ENCODE results near the gene NEDD9.

NEDD9 gene

DNA sequence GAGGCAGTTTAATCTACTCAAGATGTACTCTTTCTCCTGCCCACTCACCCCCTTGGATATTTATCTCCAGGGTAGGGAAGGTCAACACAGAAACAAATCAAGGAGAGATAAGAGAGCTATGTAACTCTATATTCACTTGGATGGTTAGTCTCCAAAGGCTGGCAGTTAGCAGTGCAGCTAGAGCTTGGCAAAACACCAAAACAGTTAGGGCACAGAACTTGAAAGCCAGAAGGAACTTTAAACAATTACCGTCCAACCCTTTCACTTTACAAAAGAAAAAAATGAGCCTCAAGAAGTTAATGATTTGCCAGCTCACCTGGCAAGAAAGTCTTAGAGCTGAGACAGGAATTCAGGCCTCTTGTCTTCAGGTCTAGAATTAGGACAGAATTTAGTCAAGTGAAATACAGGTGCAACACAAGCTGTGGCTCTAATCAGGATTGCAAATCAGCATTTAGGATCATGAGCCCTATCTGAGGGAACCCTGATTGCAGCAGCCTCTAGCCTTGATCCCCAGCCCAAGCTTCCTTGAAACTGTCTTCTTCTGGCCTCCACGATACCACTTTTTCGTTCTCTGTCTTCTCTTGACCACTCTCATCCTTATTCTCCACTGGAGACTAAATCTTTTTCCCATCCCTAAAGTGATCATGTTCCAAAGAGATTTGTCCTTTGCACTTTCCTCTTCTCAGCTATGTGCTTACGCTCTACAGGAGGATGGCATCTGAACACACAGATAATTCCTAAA, 14.9 kb downstream of the NEDD9 start:
- no peak for DNase-seq

DNA sequence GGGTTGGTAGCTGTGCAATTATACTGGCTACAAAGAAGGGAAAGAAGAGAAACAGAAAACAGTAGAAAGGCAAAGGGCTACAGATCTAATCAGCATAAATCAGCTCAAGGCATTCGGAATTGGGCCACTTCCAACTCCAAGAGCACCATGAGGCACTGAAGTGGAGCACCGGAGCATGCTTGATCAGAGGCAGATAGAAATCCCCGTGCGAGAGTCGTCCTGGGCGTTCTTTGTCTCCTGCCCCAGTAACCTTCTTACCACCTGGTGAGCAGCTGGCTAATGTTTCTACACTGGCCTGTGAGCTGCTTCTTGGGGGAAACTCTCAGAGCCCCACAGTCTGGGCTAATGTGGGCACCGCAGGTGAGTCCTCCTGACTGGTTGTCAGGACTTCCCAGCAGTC, 16.7 kb downstream of the NEDD9 start:
- no peak for DNase-seq

DNA sequence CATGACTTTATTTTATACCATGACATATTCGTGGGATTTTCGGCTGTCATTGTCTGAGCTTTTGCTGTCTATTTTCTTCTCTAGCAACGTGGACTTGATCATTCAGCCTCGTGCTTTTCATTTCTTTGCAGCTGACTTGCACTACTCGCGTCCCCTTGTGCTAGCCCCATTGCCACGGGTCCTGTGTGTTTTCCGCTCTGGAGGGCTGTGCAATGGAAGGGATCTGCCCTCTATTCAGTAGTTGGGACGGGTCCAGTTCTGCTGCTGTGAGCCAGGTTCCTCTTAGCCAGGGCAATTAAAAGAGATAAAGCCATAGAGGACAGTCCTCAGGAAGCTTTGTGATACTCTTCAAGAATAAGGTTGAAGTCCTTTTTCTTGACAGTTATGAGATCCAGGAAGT, 17.6 kb downstream of the NEDD9 start:
- no peak for DNase-seq

DNA sequence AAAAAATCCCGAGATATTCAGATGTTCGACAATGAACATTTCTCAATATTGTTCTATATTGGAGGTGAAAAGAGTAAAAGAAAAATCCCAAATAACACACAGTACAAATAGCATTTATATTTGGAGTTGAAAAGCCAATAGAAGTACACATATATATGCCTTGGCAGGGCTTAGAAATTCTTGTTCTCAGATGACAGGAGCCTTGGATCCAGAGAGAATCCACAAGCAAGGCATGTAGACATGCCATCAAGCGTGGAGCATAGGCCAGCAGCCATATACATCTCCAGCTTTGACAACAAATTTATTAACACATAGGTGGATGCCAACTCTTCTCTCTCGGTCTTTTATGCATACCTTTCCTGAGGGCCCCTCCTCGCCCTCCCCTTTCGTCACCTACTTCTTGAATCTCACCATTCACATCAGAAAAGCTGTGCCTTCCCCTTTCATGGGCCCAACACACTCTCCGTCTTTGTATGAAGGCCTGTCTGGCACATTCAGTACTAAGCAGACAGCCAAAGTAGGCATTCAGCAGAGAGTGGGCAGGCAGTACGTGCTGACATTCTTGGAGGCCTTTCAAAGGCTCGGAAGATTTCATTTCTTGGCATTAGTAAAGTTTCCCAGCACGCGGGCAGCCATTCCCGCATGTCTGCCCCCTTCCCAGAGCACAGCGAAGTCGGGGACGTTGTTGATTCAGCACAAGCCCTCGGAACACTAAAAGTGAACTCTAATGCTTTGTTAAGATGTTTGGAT, 18.2 kb downstream of the NEDD9 start:
- no peak for DNase-seq

DNA sequence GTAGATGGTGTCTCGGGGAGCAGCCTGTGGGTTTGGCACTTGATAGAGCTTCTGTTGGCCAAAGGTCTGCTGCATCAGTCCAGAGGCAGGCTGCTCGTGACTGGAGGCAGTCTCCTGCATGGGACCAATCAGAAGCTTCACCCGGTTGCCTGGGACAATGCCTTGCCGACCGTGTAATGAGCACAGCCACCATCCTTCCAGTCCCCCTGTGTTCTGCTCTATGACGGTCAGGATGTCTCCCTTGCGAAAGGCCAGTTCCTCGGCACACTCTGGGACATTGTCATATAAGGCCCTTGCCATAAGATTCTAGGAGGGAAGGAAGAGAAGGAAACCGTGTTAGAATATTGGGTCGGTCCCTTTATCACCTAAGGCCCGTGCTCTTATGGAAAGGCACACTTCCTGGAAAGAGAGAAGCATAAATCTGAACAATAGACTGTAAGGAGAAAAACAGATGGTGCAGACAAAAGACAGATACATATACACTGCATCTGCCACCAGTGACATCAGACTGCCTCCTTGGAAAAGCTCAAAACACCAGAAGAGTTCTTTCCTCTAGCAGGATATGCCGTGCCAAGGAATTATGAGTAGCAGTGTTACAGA, 18.9 kb downstream of the NEDD9 start:
- no peak for DNase-seq

DNA sequence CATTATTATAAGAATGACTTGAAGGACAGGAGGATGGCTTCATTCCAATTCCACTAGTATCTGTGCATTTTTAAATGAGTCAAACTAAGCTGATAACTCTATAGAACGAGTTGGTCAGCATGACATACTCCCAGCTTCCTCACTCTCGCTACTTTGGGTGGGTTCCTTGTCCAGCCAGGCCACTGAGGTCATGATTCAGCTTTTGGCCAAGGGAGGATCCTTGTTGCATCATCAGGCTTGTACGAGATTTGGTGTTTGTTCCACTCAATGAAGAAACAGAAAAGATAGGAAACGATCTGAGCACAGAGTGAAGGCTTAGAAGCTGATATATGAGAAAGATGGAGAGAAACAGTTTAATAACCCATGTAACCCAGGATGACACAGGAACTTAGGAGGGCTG, 19.8 kb downstream of the NEDD9 start:
- no peak for DNase-seq

DNA sequence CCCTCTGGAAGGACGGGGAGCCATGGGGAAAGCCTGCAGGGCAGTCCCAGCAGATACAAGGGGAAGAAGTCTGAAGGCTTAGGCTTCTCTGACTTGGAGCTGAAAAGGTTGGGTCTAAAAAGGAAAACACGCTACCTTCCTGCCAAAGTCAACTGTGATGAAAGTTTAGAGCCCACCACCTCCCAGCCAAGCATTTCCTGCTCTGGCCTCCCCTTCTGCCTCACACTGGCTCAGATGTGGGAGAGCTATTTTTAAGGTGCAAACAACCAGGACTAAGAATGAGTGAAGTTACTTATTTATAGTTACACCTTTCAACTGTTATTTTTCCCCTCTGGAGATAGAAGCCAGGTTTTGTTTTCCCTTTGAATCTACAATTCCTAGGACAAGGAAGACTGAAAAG, 21.2 kb downstream of the NEDD9 start:
- no peak for DNase-seq

DNA sequence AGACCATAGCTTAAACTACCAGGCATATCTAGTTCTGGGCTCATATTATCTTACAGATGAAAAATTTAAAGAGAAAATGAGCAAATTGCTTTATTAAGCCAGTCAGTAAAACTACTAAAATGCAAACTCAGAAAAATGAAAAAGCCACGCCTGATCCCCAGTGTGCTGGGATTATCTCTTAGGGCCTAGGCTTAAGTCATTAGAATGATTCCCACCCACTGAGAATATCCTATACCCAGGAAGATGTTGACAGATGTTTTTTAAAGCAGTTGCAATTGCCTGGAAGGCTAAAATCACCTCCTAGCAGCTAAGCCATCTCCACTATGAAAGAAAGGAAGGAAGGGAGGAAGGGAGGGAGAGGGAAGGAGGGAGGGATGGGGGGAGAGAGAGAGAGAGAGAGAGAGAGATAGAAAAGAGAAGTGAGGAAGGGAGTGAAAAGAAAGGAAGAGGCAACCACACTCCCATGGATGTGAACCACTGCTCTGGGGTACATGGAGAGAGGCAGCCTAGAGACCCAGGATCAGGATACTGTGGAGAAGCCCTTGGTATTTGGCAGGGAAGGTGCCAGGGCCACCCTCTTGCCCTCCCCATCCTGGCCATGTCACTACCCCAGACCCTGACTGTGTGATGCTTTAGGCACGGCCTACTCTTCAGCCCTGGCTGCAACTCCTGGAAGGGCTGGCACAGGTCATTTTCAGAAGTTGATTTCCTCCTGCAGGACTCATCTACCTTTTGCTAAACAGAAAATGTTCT, 21.9 kb downstream of the NEDD9 start:
- no peak for DNase-seq

DNA sequence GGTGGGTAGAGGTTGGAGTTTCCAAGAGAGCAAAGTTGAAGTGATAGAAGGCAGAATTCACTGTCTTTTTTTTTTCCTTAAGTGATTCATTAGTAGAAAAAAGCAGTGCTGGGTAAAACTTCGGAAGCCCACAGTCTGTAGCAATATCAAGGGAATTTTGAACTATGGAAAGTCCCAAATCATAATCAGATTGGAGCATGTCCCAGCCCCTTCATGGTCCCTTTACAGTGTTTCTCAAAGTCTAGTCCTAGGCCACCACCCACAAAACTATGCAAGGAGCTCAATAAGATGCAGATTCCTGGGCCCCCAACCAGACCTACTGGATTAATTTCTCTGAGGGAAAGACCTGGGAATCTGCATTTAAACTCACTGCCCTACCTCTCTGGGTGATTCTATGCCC, 22.6 kb downstream of the NEDD9 start:
- DNase-seq = no peak

DNA sequence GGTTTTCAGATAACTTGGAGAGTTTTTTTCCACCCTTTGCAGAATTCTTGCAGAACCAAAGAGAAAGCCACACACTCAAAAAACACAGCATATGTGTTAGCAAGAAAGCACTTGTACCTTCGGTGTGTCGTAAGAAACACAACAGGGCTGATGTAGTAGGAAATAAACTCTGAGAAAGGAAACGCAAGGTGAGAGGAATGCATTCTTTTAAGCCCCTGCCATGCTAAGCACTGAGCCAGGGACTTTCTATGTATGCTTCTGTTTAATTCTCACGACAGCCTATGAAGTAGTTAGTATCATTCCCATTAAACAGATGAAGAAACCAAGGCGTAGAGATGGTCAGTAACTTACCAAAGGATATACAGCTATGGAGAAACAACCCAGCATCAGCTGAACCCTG, 23.1 kb downstream of the NEDD9 start:
- DNase-seq = no peak

DNA sequence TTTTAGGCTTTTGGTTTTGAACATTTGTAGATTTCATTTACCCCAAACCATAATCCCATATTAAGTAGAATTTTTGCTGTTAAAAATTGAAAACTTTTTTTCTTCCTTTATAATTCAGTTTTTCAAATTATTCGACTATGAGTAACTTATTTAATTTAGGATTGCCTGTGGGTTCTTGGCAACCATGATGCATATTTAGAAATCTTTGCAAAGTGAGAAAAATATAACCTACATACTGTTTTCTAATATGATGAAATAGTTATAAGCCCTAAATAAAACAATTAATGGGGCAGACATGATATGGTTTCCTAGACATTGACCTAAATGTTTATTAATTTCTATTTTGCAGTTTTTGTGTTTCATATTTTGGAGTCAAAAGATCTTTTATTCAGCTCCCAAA, 23.6 kb downstream of the NEDD9 start:
- no peak for DNase-seq

DNA sequence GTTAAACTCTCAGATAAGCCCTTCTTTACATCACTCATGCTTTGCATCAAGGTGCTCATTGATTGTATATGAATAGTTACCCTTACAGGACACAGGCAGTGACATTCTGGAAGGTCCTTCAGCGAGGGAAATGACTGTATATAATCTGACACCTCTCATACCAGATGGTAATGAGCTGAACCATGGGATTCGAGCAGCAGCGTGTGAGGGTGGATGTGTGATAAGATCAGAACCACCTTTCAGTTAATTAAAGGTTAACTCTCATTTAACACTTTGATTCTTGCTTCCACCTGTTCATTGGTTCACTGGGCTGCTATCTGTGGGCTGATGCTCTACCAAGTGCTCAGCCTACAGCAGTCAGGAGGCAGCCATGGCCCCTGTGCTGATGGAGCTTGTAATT, 24.2 kb downstream of the NEDD9 start:
- DNase-seq = no peak

DNA sequence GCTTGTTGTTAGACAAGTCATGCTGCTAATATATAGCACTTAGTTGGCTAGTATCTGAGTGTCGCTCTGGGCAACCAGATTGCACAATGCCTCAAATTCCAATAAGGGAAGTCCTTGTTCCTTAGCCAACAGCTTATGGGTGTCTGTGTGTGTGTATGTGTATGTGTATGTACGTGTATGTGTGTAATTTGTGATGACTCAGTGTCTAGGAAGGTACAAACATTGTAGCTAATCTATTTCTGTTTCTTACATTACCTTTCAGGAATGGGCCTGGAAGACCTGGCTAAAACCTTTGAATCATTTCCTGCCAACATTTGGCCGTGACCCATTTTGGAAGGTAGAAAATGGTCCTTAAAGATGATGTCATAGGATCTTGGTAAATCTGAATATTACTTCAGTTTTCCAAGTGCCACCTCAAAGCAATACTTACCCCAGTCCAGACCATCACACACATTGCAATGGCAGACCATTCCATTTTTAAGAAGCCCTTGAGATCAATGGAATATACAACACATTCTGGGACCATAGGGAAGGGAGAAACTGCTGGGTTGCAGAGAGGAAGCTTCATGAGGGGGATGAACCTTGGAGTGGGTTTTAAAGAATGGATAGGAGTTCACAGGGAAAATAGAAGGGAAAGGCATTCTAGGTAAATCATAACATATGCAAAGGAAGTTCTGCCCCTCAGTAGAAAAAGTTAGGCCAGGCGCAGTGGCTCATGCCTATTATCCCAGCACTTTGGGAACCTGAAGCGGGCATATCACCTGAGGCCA, 25.1 kb downstream of the NEDD9 start:
- no peak for DNase-seq

DNA sequence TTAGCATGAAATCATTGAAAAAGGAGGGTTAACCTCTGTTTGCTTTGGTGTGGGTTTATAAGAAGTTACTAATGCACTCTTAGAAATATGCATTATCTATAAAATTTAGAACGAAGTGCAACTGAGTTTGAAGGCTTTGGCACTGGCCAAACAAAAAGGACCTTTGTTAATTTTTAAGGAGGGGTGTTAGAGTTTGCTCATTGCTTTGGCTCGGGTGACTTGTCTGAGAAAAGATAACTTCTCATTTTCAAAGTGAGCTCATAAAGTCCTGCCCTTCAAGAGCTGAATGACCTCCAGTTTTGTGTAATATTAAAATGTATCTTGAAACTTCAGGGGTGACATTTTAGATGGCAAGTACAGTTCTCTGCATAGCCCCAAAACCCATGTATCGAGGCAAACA, 25.9 kb downstream of the NEDD9 start:
- no peak for DNase-seq

DNA sequence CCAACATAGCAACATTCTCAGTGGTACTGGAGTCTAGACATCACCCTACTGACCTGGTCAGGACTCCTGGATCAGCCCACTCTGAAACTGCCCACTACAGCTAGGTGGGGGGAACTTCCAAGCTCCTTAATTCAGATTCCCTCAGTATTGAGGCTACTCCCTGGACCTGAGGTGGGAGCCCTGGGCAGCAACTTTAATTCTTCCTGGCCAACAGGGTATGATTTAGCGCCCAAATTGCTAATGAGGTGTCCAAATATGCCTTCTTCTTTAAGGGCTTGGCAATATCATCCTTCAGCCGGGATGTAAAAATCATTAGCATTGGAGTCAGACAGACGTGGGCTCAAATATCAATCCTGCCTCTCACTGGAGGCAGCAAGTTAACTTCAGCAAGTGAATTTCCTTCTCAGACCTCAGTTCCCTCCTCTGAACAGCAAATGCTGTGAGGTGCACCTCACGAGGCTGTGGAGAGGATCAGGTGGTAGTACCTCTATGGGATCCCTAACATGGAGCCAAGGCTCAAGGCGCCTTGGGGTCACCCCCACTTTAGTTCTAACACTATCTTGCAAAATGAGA, 27.6 kb downstream of the NEDD9 start:
- DNase-seq = no peak

DNA sequence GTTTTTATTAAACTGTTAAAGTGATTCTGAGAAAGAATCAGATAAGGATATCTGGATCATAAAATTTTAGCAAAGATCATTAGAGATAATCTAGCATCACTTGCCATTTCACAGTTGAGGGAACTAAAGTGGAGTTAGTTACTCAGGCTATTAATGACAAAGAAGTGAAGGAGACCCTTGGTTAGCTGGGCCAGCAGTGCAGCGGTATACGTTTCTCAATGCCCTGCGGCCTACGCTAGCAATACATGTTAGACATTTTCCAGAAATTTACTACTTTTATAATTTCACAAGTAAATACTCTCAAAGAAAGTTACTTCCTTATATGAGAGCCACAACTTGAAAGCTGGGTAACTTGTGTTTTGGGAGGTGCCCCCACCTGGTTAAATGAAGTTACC, 28.5 kb downstream of the NEDD9 start:
- DNase-seq = no peak

DNA sequence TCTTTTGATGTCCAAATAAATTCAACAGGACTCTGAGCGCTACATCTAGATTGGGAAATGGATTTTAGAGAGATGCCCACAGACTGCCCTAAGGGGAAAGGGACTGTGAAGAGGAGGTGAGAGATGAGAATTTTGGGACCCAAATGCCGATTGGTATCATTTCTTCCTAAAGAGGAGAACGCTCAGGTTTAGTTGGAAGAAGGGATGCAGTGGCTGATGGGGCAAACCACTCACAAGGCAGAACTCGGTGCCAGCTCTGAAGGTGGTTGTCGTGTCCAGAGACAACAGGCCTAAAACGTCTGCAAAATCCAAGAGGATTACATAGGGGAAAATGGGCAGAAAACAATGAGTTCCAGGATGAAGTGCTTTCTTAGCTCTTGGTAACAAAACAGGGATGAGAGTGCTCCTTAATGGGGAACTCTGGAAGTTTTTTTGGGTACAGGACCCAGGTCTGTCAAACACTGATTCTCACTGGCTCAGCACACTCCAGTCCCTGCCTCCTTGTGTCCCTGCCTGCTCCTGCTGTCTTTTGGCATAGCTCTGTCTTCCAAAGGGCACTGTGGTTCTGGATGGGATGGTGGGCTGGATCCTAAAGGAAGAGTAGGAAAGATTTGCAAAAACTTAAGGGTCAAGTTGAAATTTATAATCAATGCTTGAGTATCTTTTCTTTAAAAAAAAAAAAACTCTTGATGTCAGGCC, 29.0 kb downstream of the NEDD9 start:
- no peak for DNase-seq

DNA sequence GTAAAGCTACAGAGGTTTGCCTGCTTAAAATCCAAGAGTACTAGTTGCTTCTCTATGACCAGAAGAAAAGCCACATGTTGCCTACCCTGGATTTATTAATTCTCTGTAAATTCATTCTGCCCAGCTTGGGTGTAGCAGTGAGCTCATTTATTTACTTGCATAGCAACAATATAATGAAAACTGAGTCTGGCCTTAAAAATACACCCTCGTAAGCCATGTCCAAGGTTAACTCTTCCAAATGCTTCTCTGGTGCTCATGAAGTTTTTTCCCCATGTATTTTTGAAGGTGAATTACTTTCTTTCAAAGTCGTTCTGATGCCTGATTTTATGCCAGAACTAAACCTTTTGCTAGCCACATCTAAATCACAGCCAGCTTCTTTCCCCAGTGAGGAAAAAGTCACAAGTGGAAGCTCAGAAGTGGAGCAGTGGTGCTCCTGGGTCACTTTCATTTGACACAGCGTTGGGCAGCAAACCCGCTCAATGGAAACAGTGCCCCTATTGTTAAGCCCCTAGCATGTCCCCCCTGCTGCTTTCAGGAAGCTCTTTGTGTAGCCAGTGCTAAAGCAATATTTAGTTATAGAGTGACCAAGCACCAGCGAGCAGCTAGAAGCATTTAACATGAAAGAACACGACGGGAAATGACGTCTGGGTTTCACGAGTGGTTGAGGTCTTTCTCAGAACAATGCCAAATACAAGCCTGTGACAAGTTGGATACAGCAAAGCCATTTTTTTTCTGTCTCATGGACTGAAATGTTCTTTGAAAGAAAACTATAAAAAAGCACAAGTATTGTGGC, 29.8 kb downstream of the NEDD9 start:
- no peak for DNase-seq

DNA sequence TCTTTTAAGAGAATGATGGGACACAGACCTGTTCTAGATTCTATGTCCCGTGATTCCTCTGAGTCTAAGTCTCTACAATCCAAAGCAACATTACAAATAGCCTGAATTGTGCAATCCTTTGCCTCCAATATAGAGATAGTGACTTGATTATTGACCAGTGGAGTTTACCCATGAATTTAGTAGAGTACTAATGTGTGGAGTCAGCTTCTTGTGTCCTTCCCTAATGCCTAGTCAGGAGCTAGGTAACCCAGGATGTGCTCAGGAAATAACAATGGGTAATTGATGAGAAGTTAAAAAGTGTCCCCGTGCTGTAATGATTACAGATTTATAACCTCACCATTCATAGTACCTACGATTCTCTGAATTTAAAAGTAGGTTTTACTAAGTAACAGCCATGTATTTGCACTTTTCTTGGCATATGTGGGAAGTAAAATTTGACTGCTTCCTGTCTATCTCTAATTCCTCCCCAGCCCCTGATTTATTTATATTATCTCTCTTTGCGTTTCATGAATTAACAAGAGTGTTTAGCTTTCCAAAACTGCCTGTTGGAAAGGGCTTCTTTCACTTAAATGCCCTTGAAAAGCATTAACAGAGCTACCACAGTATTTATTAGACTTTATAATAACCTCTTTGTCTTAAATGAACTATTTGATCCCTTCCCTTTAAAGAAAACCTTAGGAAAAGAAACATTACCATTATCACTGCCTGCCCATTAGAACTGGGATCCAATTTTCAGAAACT, 30.5 kb downstream of the NEDD9 start:
- DNase-seq = no peak

DNA sequence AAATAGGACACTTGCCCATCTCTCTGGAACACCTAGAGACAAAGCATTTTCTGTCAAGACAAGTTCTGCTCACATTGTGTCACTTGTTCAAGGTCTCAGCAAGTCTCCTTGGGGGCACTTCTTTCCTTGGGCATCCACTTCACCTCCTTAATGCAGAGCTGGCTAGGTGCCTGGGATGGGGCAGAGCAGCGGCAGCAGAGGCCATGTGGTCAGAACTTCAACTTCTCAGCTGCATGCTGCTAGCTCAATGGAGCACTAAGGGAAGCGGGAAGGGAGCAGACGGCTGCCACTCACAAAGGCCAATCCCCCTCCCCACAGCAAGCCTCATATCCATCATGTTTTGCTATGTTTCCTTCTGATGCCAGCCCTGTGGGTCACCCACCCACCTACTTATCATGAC, 31.5 kb downstream of the NEDD9 start:
- DNase-seq = no peak

Data from stimulated activated CD4-positive, alpha-beta T cell treated with anti-CD3 and anti-CD28 coated beads, Interleukin-4, amount 100 ng/mL, for 24 hours (primary cell).